H9 (cell line): ENCODE results near the gene TMEM41A. TPM values are rescaled to one million over a fixed set of nuclear protein-coding genes. Genes with fewer than 3 reads are reported as not detected.

ENCODE experiments used
- DNase-seq: peaks from one replicate; pipeline ENCODE4 v3.0.0-alpha.2; 2017
- H2AFZ ChIP-seq: one replicate; pipeline ENCODE4 v1.6.1; 2013; ENCODE audit warnings: mild to moderate bottlenecking, low read length, control low read depth, moderate library complexity
- H2AK5ac ChIP-seq: 2 replicates; pipeline ENCODE4 v1.6.1; 2013; ENCODE audit warnings: low read length, control low read depth, mixed read lengths; ENCODE audit not compliant: insufficient read length
- H2BK120ac ChIP-seq: one replicate; pipeline ENCODE4 v1.6.1; 2013; ENCODE audit warnings: low read depth, mild to moderate bottlenecking, low read length, control low read depth, inconsistent platforms; ENCODE audit not compliant: poor library complexity, severe bottlenecking
- H2BK12ac ChIP-seq: 2 replicates; pipeline ENCODE4 v1.6.1; 2013; ENCODE audit warnings: low read length, control low read depth, mixed read lengths, low read depth; ENCODE audit not compliant: insufficient read length
- H2BK15ac ChIP-seq: 2 replicates; pipeline ENCODE4 v1.6.1; 2013; ENCODE audit warnings: low read depth, low read length, control low read depth
- H2BK20ac ChIP-seq: one replicate; pipeline ENCODE4 v1.6.1; 2013; ENCODE audit warnings: low read depth, mild to moderate bottlenecking, low read length, control low read depth, inconsistent platforms; ENCODE audit not compliant: poor library complexity, severe bottlenecking
- H2BK5ac ChIP-seq: 2 replicates; pipeline ENCODE4 v1.6.1; 2013; ENCODE audit warnings: low read length, control low read depth, mixed read lengths; ENCODE audit not compliant: insufficient read length
- H3K14ac ChIP-seq: 2 replicates; pipeline ENCODE4 v1.6.1; 2013; ENCODE audit warnings: low read length, control low read depth; ENCODE audit not compliant: insufficient read depth
- H3K18ac ChIP-seq: 2 replicates; pipeline ENCODE4 v1.6.1; 2013; ENCODE audit warnings: low read depth, mild to moderate bottlenecking, mixed read lengths, low read length, control low read depth; ENCODE audit not compliant: insufficient read length
- H3K23ac ChIP-seq: 2 replicates; pipeline ENCODE4 v1.6.1; 2013; ENCODE audit warnings: low read length, control low read depth, mixed read lengths, low read depth; ENCODE audit not compliant: insufficient read length
- H3K23me2 ChIP-seq: 2 replicates; pipeline ENCODE4 v1.6.1; 2013; ENCODE audit warnings: low read depth, mild to moderate bottlenecking, mixed read lengths, low read length, control low read depth; ENCODE audit not compliant: insufficient read length, poor library complexity, severe bottlenecking
- H3K27ac ChIP-seq: 2 replicates; pipeline ENCODE4 v1.5.1; 2013; ENCODE audit warnings: low read length, control low read depth, mixed read lengths, low read depth; ENCODE audit not compliant: insufficient read length
- H3K27me3 ChIP-seq: 2 replicates; pipeline ENCODE4 v1.6.1; 2013; ENCODE audit warnings: low read length, control low read depth, inconsistent platforms; ENCODE audit not compliant: insufficient read depth
- H3K4ac ChIP-seq: 2 replicates; pipeline ENCODE4 v1.6.1; 2013; ENCODE audit warnings: low read depth, mild to moderate bottlenecking, control low read depth, inconsistent platforms, low read length, moderate library complexity
- H3K4me1 ChIP-seq: 2 replicates; pipeline ENCODE4 v1.6.1; 2013; ENCODE audit warnings: low read length, control low read depth, inconsistent platforms; ENCODE audit not compliant: insufficient read depth
- H3K4me2 ChIP-seq: 2 replicates; pipeline ENCODE4 v1.6.1; 2013; ENCODE audit warnings: low read length, control low read depth, mixed read lengths; ENCODE audit not compliant: insufficient read length, insufficient read depth
- H3K56ac ChIP-seq: 2 replicates; pipeline ENCODE4 v1.6.1; 2013; ENCODE audit warnings: low read depth, mild to moderate bottlenecking, mixed read lengths, low read length, control low read depth; ENCODE audit not compliant: insufficient read length
- H3K79me1 ChIP-seq: 2 replicates; pipeline ENCODE4 v1.6.1; 2013; ENCODE audit warnings: low read depth, mild to moderate bottlenecking, moderate library complexity, low read length, control low read depth, inconsistent platforms; ENCODE audit not compliant: insufficient read depth, poor library complexity, severe bottlenecking
- H3K79me2 ChIP-seq: 2 replicates; pipeline ENCODE4 v1.6.1; 2013; ENCODE audit warnings: low read length, control low read depth, inconsistent platforms; ENCODE audit not compliant: insufficient read depth
- H3K9ac ChIP-seq: 2 replicates; pipeline ENCODE4 v1.6.1; 2013; ENCODE audit warnings: low read length, control low read depth, mixed read lengths; ENCODE audit not compliant: insufficient read length; ENCODE audit errors: extremely low read depth
- H3K9me3 ChIP-seq: one replicate; pipeline ENCODE4 v1.6.1; 2013; ENCODE audit warnings: low read depth, low read length, inconsistent platforms; ENCODE audit not compliant: control insufficient read depth
- H3T11ph ChIP-seq: one replicate; pipeline ENCODE4 v1.6.1; 2013; ENCODE audit warnings: mild to moderate bottlenecking, low read length, control low read depth, inconsistent platforms
- H4K20me1 ChIP-seq: one replicate; pipeline ENCODE4 v1.6.1; 2013; ENCODE audit not compliant: control insufficient read depth, insufficient read length, insufficient read depth
- H4K5ac ChIP-seq: 2 replicates; pipeline ENCODE4 v1.6.1; 2013; ENCODE audit warnings: low read depth, mild to moderate bottlenecking, mixed read lengths, low read length, control low read depth; ENCODE audit not compliant: insufficient read length
- H4K8ac ChIP-seq: replicated peaks from 2 replicates; pipeline ENCODE4 v1.6.1; 2013; ENCODE audit warnings: low read length, control low read depth, mixed read lengths, low read depth; ENCODE audit not compliant: insufficient read length
- H4K91ac ChIP-seq: 2 replicates; pipeline ENCODE4 v1.6.1; 2013; ENCODE audit warnings: low read depth, mild to moderate bottlenecking, moderate library complexity, mixed read lengths, low read length, control low read depth; ENCODE audit not compliant: insufficient read length
- H3K27ac Mint-ChIP-seq, 3 experiments: 2 replicates in 2 of 3; 3 replicates in 1 of 3; pipeline ENCODE4 v1.8.0; 2020 to 2021; ENCODE audit warnings: mixed read lengths in 3 of 3, mild to moderate bottlenecking in 1 of 3, moderate library complexity in 1 of 3
- H3K27me3 Mint-ChIP-seq: 2 replicates; pipeline ENCODE4 v1.8.0; 2021; ENCODE audit warnings: low read depth, mild to moderate bottlenecking, moderate library complexity, mixed read lengths
- H3K36me3 Mint-ChIP-seq, 3 experiments: 2 replicates in 2 of 3; 3 replicates in 1 of 3; pipeline ENCODE4 v1.8.0; 2020 to 2021; ENCODE audit warnings: low read depth in 3 of 3, mixed read lengths in 3 of 3; ENCODE audit not compliant: insufficient read depth in 1 of 3
- H3K4me1 Mint-ChIP-seq, 2 experiments: 2 replicates each; pipeline ENCODE4 v1.8.0; 2020; ENCODE audit warnings: mixed read lengths in 2 of 2
- H3K4me3 Mint-ChIP-seq, 2 experiments: 2 replicates in 1 of 2; 3 replicates in 1 of 2; pipeline ENCODE4 v1.8.0; 2020 to 2021; ENCODE audit warnings: mild to moderate bottlenecking in 2 of 2, mixed read lengths in 2 of 2, moderate library complexity in 1 of 2
- H3K9me3 Mint-ChIP-seq, 2 experiments: 2 replicates in 1 of 2; 3 replicates in 1 of 2; pipeline ENCODE4 v1.8.0; 2020; ENCODE audit warnings: mild to moderate bottlenecking in 2 of 2, mixed read lengths in 2 of 2, moderate library complexity in 1 of 2
- CTCF ChIP-seq: fragments of 200-600 bp; sonication (generic); conservative IDR thresholded peaks from 3 replicates; pipeline ENCODE4 v1.8.0; 2021; ENCODE audit warnings: antibody characterized with exemption, mild to moderate bottlenecking
- WGBS: extraction: QIAGEN DNeasy Blood & Tissue Kit; methylation state at CpG from one replicate; pipeline ENCODE4 v1.1.7; 2013; ENCODE audit warnings: missing lambda C conversion rate, low lambda C conversion rate, mixed read lengths; ENCODE audit not compliant: insufficient read length; ENCODE audit errors: extremely low coverage; 5-methylcytosine and 5-hydroxymethylcytosine counted together
- total RNA-seq: library from RNA; stranded (reverse); gene quantifications from 2 replicates; pipeline ENCODE4 v1.2.1, GENCODE V29; 2021

Gene TMEM41A
- total RNA-seq, 1 experiment from 2014 or later = 23.9 TPM

- DNase-seq = no peak
- Histone ChIP-seq H3K79me2 (no peaks in the 10 kb centered on the region), H4K20me1 (no peaks in the 10 kb centered on the region), H2AFZ (no peak overlapping the region), H4K5ac (no peak overlapping the region), H3K79me1 (no peaks in the 10 kb centered on the region), H2BK20ac (no peak overlapping the region), H3K23me2 (no peaks in the 10 kb centered on the region), H3K27me3 (no peaks in the 10 kb centered on the region), H4K8ac (no peak overlapping the region), H2BK15ac (no peak overlapping the region), H3K18ac (no peak overlapping the region), H2BK5ac (no peak overlapping the region), H3K27ac (no peak overlapping the region), H2BK12ac (no peak overlapping the region), H4K91ac (no peak overlapping the region), H3K4me1 (no peaks in the 10 kb centered on the region), H2AK5ac (no peak overlapping the region), H3K9me3 (no peaks in the 10 kb centered on the region), H3K4ac (no peak overlapping the region), H3K4me2 (no peak overlapping the region), H3K9ac (no peak overlapping the region), H3T11ph (no peak overlapping the region), H3K23ac (no peak overlapping the region), H3K14ac (no peak overlapping the region), H3K56ac (no peak overlapping the region), H2BK120ac (no peak overlapping the region)
- WGBS = no CpG with 5 or more reads among the region's 6 CpGs
- H3K4me3 Mint-ChIP-seq = no peak overlapping the region
- no peaks in the 10 kb centered on the region for H3K9me3 Mint-ChIP-seq
- TF ChIP-seq CTCF = no peak
- H3K36me3 Mint-ChIP-seq = no peaks in the 10 kb centered on the region
- H3K4me1 Mint-ChIP-seq = peaks cover 0 to 3% of the 10 kb centered on the region in 2 experiments; a peak in 2 of 4 replicates
- no peaks in the 10 kb centered on the region for H3K27me3 Mint-ChIP-seq
- no peak overlapping the region for H3K27ac Mint-ChIP-seq
Measured at GRCh38 chr3:185507883-185508282, 9.0 kb upstream of the TMEM41A start.
